HG03457 (cell line): ENCODE measurements around the gene PRKAR1B.

ENCODE experiments used
- ATAC-seq: cut with Tn5 transposase; IDR thresholded peaks from one replicate; pipeline ENCODE4 v1.9.1; 2021; ENCODE audit warnings: moderate number of reproducible peaks; ENCODE audit not compliant: unreplicated experiment

Gene PRKAR1B

GRCh38 chr7:725223-726005, 1.7 kb downstream of the PRKAR1B start:
- no peak for ATAC-seq

GRCh38 chr7:724298-724697, 2.8 kb downstream of the PRKAR1B start:
- no peak for ATAC-seq

- no peak for ATAC-seq
Measured at GRCh38 chr7:723541-723940, 3.5 kb downstream of the PRKAR1B start.

GRCh38 chr7:721619-722248, 5.3 kb downstream of the PRKAR1B start:
- no peak for ATAC-seq

GRCh38 chr7:716636-717035, 10.4 kb downstream of the PRKAR1B start:
- no peak for ATAC-seq

GRCh38 chr7:716222-716621, 10.9 kb downstream of the PRKAR1B start:
- ATAC-seq = no peak

- no peak for ATAC-seq
Measured at GRCh38 chr7:714251-714671, 12.8 kb downstream of the PRKAR1B start.

GRCh38 chr7:713488-714230, 13.4 kb downstream of the PRKAR1B start:
- ATAC-seq = no peak

GRCh38 chr7:713139-713457, 14.0 kb downstream of the PRKAR1B start:
- ATAC-seq = no peak

GRCh38 chr7:712381-713138, 14.5 kb downstream of the PRKAR1B start:
- no peak for ATAC-seq

GRCh38 chr7:711922-712380, 15.1 kb downstream of the PRKAR1B start:
- no peak for ATAC-seq

- no peak for ATAC-seq
Measured at GRCh38 chr7:711093-711921, 15.8 kb downstream of the PRKAR1B start.

- no peak for ATAC-seq
Measured at GRCh38 chr7:710161-710560, 16.9 kb downstream of the PRKAR1B start.

- ATAC-seq = no peak
Measured at GRCh38 chr7:707296-708000, 19.6 kb downstream of the PRKAR1B start.

GRCh38 chr7:706721-707120, 20.4 kb downstream of the PRKAR1B start:
- ATAC-seq = no peak

GRCh38 chr7:703049-703448, 24.0 kb downstream of the PRKAR1B start:
- ATAC-seq = no peak

GRCh38 chr7:701086-701671, 25.9 kb downstream of the PRKAR1B start:
- ATAC-seq = no peak

GRCh38 chr7:699476-700170, 27.5 kb downstream of the PRKAR1B start:
- ATAC-seq = no peak
